GM12801 (cell line): ENCODE results near the gene MXD4.

Source experiments
- TF ChIP-seq, protein P1 (sequence below): IDR thresholded peaks from one replicate; pipeline ENCODE4 v1.5.1; 2011; ENCODE audit warnings: control low read depth; ENCODE audit not compliant: insufficient read length; ENCODE audit errors: extremely low read depth

Gene MXD4

DNA sequence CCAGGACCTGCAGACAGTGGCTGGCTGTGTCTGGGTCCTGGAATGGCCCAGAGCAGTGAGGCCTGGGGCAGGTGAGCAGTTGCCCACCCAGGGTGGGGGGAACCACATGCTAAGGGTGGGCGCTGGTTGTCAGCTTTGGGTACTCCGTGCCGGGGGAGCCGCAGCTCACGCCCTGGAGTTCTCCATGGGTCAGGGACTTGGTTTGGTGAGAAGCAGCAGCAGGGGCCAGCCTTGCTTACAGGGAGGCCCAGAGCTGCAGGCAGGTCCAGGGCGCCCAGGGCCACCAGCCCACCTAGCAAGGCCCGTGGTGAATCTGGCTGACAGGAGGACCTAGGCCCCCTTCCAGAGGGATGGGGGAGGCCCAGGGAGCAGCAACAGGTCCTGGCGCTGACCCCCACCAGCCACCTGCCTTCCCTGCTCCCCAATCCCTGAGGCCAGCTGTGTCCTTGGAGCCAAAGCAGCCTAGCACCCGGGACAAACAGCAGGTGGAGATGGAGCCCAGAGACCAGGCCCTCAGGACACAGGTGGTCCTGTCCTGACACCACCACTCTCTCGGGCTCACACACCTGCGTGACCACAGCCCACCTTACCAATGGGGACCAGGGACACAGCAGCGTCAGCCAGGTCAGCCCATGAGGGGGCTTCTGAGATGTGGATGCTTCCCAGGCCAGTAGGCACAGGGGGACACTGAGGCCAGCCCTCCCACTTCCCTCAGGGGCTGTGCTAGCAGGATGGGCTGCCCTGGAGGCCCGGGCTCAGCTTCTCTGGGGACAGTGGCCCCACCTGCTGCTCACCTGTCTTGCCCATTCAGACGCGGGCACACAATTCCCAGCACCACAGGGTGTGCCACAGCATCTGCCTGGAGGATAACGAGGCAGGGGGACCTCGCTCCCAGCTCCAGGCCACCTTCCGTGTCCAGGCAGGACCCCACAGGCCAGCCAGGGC lies 3.5 kb downstream of the MXD4 start:
- TF ChIP-seq, protein P1, sequence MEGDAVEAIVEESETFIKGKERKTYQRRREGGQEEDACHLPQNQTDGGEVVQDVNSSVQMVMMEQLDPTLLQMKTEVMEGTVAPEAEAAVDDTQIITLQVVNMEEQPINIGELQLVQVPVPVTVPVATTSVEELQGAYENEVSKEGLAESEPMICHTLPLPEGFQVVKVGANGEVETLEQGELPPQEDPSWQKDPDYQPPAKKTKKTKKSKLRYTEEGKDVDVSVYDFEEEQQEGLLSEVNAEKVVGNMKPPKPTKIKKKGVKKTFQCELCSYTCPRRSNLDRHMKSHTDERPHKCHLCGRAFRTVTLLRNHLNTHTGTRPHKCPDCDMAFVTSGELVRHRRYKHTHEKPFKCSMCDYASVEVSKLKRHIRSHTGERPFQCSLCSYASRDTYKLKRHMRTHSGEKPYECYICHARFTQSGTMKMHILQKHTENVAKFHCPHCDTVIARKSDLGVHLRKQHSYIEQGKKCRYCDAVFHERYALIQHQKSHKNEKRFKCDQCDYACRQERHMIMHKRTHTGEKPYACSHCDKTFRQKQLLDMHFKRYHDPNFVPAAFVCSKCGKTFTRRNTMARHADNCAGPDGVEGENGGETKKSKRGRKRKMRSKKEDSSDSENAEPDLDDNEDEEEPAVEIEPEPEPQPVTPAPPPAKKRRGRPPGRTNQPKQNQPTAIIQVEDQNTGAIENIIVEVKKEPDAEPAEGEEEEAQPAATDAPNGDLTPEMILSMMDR, result no peak

DNA sequence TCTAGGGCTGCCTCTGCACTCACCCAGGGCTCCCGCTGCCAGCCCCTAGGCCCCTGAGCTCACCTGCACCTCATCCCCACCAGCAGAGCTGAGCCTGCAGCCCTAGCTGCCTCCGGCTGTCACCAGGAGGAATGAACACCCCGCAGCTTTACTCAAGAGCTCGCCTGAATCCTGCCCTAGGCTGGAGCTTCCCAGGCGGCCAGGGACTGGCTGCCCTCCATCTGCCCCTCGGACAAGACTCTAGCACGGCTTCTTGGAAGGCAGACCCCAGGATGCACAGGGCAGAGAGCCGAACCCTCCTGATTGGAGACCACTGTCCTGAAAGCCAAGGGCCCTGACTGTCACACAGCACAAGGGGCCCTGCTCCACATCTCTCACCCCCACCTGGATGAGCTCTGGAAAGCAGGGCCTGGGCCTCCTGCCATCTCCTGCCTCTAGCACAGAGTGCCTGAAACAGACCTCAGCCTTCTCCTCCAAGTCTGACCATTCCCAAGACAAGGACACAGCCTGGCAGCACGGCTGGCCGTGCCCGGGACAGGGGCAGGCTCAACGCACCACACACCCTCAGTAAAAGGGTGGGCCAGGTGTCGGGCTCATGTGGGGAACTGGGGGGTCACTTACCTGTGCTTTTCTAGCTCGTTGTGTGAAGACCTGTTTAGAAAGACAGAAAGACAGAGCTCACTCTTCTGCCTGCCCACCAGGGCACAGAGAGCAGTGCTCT lies 4.4 kb downstream of the MXD4 start:
- TF ChIP-seq, protein P1, result no peak

DNA sequence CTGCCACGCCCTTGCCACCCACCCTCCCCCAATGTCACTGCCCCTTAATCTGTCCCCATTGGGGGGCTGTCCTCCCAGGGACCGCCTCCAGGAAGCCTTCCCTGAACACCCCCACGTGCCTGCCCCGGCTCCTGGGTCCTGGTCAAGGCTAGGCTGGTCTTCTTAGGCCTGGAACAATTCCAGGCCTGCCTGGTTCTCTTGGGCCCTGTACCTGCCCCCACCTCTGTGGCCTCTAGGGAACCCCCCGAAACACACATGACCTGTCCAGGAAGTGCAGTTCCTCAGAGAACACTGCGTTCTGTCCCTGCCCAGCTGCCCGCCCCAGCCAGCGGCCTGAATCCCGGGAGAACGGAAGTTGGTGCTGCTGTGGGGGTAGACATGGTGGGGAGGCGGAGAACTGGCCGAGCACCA lies 5.1 kb downstream of the MXD4 start:
- TF ChIP-seq, protein P1, result no peak

DNA sequence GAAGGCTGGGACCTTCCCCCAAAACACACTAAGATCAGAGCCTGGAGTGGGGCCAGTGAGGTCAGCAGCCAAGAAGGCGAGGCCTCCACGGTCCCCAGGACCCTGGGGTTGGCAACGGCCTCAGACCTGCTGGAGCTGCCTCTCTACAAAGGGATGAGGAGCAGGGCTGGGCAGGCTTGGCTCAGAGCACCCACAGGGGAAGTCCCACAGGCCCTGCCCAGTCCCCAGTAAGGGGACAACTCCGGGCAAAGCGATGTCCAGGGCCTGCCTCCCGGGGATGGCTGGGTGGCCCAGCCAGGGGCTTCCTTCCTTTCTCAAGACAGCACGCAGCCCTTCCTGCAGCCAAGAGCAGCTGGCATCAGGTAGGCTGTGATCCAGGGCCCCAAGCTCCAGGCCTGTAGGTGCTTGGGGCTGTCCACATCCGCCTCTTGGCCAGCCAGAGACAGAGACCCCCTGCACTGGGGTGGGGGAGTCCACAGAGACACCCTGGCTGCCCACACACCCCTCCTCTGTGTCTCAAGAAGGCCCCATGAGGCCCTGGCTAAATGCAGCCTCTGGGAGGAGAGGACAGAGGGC lies 5.7 kb downstream of the MXD4 start:
- TF ChIP-seq, protein P1, result no peak

DNA sequence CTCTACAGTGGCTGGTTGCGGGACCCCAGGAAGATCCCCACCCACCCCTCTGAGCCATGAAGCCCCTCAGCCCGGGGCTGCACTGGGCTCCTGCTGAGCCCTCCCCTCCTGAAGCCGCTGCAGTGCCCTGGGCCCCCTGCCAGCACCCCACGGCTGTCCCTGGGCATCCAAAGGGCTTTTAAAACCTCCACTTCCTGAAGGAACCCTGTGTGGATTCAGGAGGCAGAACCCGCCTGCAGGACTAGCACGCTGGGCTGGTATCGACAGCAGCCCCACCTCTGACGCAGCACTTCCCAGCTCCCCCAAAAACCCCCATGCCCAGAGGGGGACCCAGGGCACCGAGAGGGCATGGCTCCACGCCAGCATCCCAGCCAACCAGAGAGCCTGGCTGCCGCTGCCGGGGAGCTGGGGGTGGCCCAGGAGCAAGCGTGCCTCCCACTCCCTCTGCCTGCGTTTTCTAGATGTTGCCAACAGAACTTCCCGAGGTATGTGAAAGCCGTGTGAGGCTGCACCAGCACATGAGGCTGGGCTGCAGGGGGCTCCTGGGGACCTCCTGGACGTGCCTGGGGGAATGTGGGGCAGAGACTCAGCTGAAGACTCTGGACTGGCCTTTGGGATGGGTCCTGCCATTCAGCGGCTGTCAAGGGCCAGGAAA lies 6.3 kb downstream of the MXD4 start:
- TF ChIP-seq, protein P1, result no peak

DNA sequence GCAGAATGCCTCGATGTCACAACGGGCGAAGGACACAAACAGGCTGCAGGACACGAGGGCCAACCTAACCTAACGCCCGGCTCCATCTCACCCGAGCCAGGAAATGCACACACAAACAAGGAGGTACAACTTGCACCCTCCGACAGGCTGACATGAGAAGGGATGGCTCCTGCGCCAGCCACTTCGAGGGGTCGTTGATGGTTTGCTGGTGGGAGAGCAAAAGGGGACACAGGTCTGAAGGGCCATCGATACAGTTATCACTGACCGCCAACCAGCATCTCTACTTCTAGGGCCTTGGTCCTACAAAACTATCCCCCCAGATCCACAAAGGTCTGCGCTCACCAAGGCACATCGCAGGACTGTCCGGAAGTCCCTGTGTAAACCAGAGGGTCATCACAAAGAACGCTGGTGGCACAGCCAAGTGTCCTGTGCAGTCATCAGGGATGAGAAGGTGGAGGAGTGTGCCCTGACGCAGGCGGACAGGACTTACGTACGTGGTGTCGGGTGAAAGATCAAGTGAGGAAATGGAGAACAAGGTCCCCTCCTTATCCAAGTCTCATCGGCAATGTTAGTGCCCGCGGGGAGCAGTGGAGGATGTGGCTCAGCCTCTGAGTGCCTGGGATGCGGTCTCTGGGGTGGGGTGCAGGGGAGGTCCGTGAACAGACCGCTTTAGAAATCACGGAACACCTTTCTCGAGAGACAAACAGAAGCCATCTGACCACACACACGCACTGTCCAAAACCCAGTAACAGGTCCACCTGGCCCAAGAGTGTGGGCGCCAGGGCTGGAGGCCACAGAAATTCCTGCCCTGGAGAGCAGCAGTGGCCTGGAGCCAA lies 7.0 kb downstream of the MXD4 start:
- TF ChIP-seq, protein P1, result no peak
